ENCODE measurements around the gene CPT1A.

CPT1A gene

GRCh38 chr11:68759991-68760390 is 81.7 kb downstream of the CPT1A start:
- no peak for DNase-seq (ENCODE audit: low spot score)

- no peak for DNase-seq (ENCODE audit: low spot score)
Observed at GRCh38 chr11:68757711-68758110, 84.0 kb downstream of the CPT1A start.

- no peak for DNase-seq (ENCODE audit: low spot score)
Observed at GRCh38 chr11:68756171-68756766, 85.4 kb downstream of the CPT1A start.

- DNase-seq (ENCODE audit: low spot score), result no peak
Observed at GRCh38 chr11:68753300-68753699, 88.4 kb downstream of the CPT1A start.

- DNase-seq (ENCODE audit: low spot score), result peak; percentile 92
Observed at GRCh38 chr11:68751331-68751856, 90.3 kb downstream of the CPT1A start, which contains the start of gene TESMIN. TSS of gene TESMIN (minus strand) at chr11:68751520. CDS start at chr11:68750660, 860 bp downstream.

- no peak for DNase-seq (ENCODE audit: low spot score)
Observed at GRCh38 chr11:68751004-68751325, 90.8 kb downstream of the CPT1A start.

- no peak for DNase-seq (ENCODE audit: low spot score)
Observed at GRCh38 chr11:68750195-68751003, 91.3 kb downstream of the CPT1A start.

GRCh38 chr11:68749229-68750123 is 92.2 kb downstream of the CPT1A start:
- no peak for DNase-seq (ENCODE audit: low spot score)

GRCh38 chr11:68748061-68748460 is 93.7 kb downstream of the CPT1A start:
- DNase-seq (ENCODE audit: low spot score), result no peak

- no peak for DNase-seq (ENCODE audit: low spot score)
Observed at GRCh38 chr11:68743539-68743938, 98.2 kb downstream of the CPT1A start.

GRCh38 chr11:68741463-68741862 is 100.3 kb downstream of the CPT1A start:
- DNase-seq (ENCODE audit: low spot score), result no peak

GRCh38 chr11:68735646-68736045 is 106.1 kb downstream of the CPT1A start:
- no peak for DNase-seq (ENCODE audit: low spot score)

- no peak for DNase-seq (ENCODE audit: low spot score)
Observed at GRCh38 chr11:68735125-68735524, 106.6 kb downstream of the CPT1A start.

GRCh38 chr11:68734111-68734510 is 107.6 kb downstream of the CPT1A start:
- no peak for DNase-seq (ENCODE audit: low spot score)

- no peak for DNase-seq (ENCODE audit: low spot score)
Observed at GRCh38 chr11:68727783-68728182, 113.9 kb downstream of the CPT1A start.

- no peak for DNase-seq (ENCODE audit: low spot score)
Observed at GRCh38 chr11:68724293-68724692, 117.4 kb downstream of the CPT1A start.

GRCh38 chr11:68722143-68722542 is 119.6 kb downstream of the CPT1A start:
- DNase-seq (ENCODE audit: low spot score), result no peak

- DNase-seq (ENCODE audit: low spot score), result no peak
Observed at GRCh38 chr11:68721075-68721474, 120.6 kb downstream of the CPT1A start.

- no peak for DNase-seq (ENCODE audit: low spot score)
Observed at GRCh38 chr11:68715456-68716122, 126.1 kb downstream of the CPT1A start.

GRCh38 chr11:68714060-68714856 is 127.5 kb downstream of the CPT1A start:
- no peak for DNase-seq (ENCODE audit: low spot score)

- DNase-seq (ENCODE audit: low spot score), result no peak
Observed at GRCh38 chr11:68711114-68711513, 130.6 kb downstream of the CPT1A start.
